HepG2 (cell line): ENCODE measurements around the gene ZNF84. TPM values are rescaled to one million over a fixed set of nuclear protein-coding genes. Genes with fewer than 3 reads are reported as not detected.
A peak's percentile ranks its signal among the peaks of the same experiment; 100 is the strongest.

ENCODE experiments used
- BRCA1 ChIP-seq: sonication (generic); formaldehyde crosslinking; IDR thresholded peaks from 2 replicates; pipeline ENCODE4 v1.4.0; 2020; ENCODE audit warnings: missing genetic modification reagents
- CBX5 ChIP-seq: sonication (generic); formaldehyde crosslinking; IDR thresholded peaks from 2 replicates; pipeline ENCODE4 v1.4.0; 2020; ENCODE audit warnings: missing genetic modification reagents, borderline replicate concordance
- EEA1 ChIP-seq: sonication (generic); formaldehyde crosslinking; IDR thresholded peaks from 2 replicates; pipeline ENCODE4 v1.5.1; 2020; ENCODE audit warnings: mild to moderate bottlenecking, missing genetic modification reagents, borderline replicate concordance
- ELF1 ChIP-seq: sonication (generic); formaldehyde crosslinking; IDR thresholded peaks from 2 replicates; pipeline ENCODE4 v1.4.0; 2020; ENCODE audit warnings: missing genetic modification reagents
- ETS1 ChIP-seq: sonication (generic); formaldehyde crosslinking; IDR thresholded peaks from 2 replicates; pipeline ENCODE4 v1.4.0; 2020; ENCODE audit warnings: missing genetic modification reagents
- FOXK2 ChIP-seq: fragments of 450-650 bp; IDR thresholded peaks from 2 replicates; pipeline ENCODE4 v1.6.1; 2016
- GZF1 ChIP-seq: sonication (generic); formaldehyde crosslinking; IDR thresholded peaks from 2 replicates; pipeline ENCODE4 v1.5.1; 2020; ENCODE audit warnings: mild to moderate bottlenecking, missing genetic modification reagents
- LBX2 ChIP-seq: sonication (generic); formaldehyde crosslinking; IDR thresholded peaks from 2 replicates; pipeline ENCODE4 v1.5.0; 2020; ENCODE audit warnings: missing genetic modification reagents, mild to moderate bottlenecking, borderline replicate concordance
- MTF1 ChIP-seq: sonication (generic); formaldehyde crosslinking; IDR thresholded peaks from 2 replicates; pipeline ENCODE4 v1.5.0; 2020; ENCODE audit warnings: missing genetic modification reagents
- MXI1 ChIP-seq: IDR thresholded peaks from 3 replicates; pipeline ENCODE4 v1.6.1; 2012; ENCODE audit warnings: low read depth, low read length, inconsistent platforms, borderline replicate concordance
- MYNN ChIP-seq: sonication (generic); formaldehyde crosslinking; IDR thresholded peaks from 2 replicates; pipeline ENCODE4 v1.4.0; 2020; ENCODE audit warnings: mild to moderate bottlenecking, low read depth, missing genetic modification reagents
- NFKBIZ ChIP-seq: IDR thresholded peaks from 2 replicates; pipeline ENCODE4 v1.6.1; 2018; ENCODE audit warnings: missing genetic modification reagents, missing compliant biosample characterization
- RFX3 ChIP-seq: IDR thresholded peaks from 2 replicates; pipeline ENCODE4 v1.6.1; 2016; ENCODE audit warnings: missing biosample characterization, missing genetic modification reagents
- SMARCC2 ChIP-seq: fragments of 450-650 bp; IDR thresholded peaks from 2 replicates; pipeline ENCODE4 v1.6.1; 2017; ENCODE audit warnings: antibody characterized with exemption, mild to moderate bottlenecking
- SMC3 ChIP-seq: IDR thresholded peaks from 2 replicates; pipeline ENCODE4 v1.6.1; 2011; ENCODE audit warnings: low read length, improper control_type of control experiment
- SNRNP70 ChIP-seq: fragments of 200-400 bp; formaldehyde crosslinking; IDR thresholded peaks from 2 replicates; pipeline ENCODE4 v1.6.1; 2017; ENCODE audit warnings: mild to moderate bottlenecking, low read depth, low read length, moderate library complexity
- SRSF9 ChIP-seq: fragments of 200-400 bp; formaldehyde crosslinking; IDR thresholded peaks from 2 replicates; pipeline ENCODE4 v1.6.1; 2018; ENCODE audit warnings: borderline replicate concordance, mild to moderate bottlenecking, low read depth, low read length; ENCODE audit not compliant: insufficient read depth, poor library complexity, severe bottlenecking
- TCF7 ChIP-seq: sonication (generic); IDR thresholded peaks from 2 replicates; pipeline ENCODE4 v1.6.1; 2016; ENCODE audit warnings: antibody characterized with exemption, low read depth
- XRCC5 ChIP-seq: fragments of 200-400 bp; formaldehyde crosslinking; optimal IDR thresholded peaks from 2 replicates; pipeline ENCODE3; 2017; ENCODE audit warnings: mild to moderate bottlenecking, low read length
- ZMYM3 ChIP-seq: sonication (generic); formaldehyde crosslinking; IDR thresholded peaks from 2 replicates; pipeline ENCODE4 v1.5.1; 2020; ENCODE audit warnings: mild to moderate bottlenecking, missing genetic modification reagents
- ZNF180 ChIP-seq: sonication (generic); formaldehyde crosslinking; IDR thresholded peaks from 2 replicates; pipeline ENCODE4 v1.4.0; 2020; ENCODE audit warnings: low read depth, missing genetic modification reagents, borderline replicate concordance
- ZNF501 ChIP-seq: sonication (generic); formaldehyde crosslinking; IDR thresholded peaks from 2 replicates; pipeline ENCODE4 v1.5.1; 2020; ENCODE audit warnings: mild to moderate bottlenecking, moderate library complexity, missing genetic modification reagents
- ZNF547 ChIP-seq: sonication (generic); formaldehyde crosslinking; IDR thresholded peaks from 2 replicates; pipeline ENCODE4 v1.5.1; 2020; ENCODE audit warnings: mild to moderate bottlenecking, missing genetic modification reagents
- ZNF598 ChIP-seq: sonication (generic); formaldehyde crosslinking; IDR thresholded peaks from 2 replicates; pipeline ENCODE4 v1.5.1; 2020; ENCODE audit warnings: mild to moderate bottlenecking, missing genetic modification reagents, borderline replicate concordance
- polyA plus RNA-seq, 8 experiments: library from polyadenylated mRNA; depleted of rRNA in 3 of 8; stranded (reverse) in 7 of 8; unstranded in 1 of 8; fragments of >200 nt; fragmentation: Illumina TruSeq in 4 of 8; extraction: Trizol in 4 of 8; gene quantifications; 2 replicates each; pipeline versions ENCODE4 v1.2.1 to v1.2.3, GENCODE V29; 2011 to 2016; ENCODE audit warnings: low read depth in 4 of 8, missing spikeins in 1 of 8, mixed read lengths in 1 of 8; ENCODE audit not compliant: insufficient read depth in 1 of 8
- total RNA-seq, 5 experiments: library from RNA; depleted of rRNA; stranded (reverse); fragments of >200 nt; fragmentation: Illumina TruSeq; extraction: Trizol; gene quantifications; 2 replicates each; pipeline ENCODE4 v1.2.3, GENCODE V29; 2016; ENCODE audit warnings: low read depth in 1 of 5
- TF ChIP-seq, protein P1 (sequence below), 2 experiments: sonication (generic) in 1 of 2; formaldehyde crosslinking in 1 of 2; IDR thresholded peaks; 2 replicates each; pipeline versions ENCODE4 v1.4.0 to v1.6.1; 2018 to 2020; ENCODE audit warnings: missing genetic modification reagents in 2 of 2, borderline replicate concordance in 1 of 2, low read depth in 1 of 2, mild to moderate bottlenecking in 1 of 2, missing biosample characterization in 1 of 2
- TF ChIP-seq, protein P2 (sequence below): sonication (generic); formaldehyde crosslinking; IDR thresholded peaks from 2 replicates; pipeline ENCODE4 v1.5.1; 2020; ENCODE audit warnings: missing genetic modification reagents, mild to moderate bottlenecking, borderline replicate concordance

Gene ZNF84
- total and polyA plus RNA-seq, 2 of the 13 experiments (the other 11 are each of a cell fraction or from before 2014, with no cell fraction given), result 15.5 to 21.8 TPM

GRCh38 chr12:133037207-133038005, at the start of gene ZNF84 (continued):
- TF ChIP-seq, protein P1, sequence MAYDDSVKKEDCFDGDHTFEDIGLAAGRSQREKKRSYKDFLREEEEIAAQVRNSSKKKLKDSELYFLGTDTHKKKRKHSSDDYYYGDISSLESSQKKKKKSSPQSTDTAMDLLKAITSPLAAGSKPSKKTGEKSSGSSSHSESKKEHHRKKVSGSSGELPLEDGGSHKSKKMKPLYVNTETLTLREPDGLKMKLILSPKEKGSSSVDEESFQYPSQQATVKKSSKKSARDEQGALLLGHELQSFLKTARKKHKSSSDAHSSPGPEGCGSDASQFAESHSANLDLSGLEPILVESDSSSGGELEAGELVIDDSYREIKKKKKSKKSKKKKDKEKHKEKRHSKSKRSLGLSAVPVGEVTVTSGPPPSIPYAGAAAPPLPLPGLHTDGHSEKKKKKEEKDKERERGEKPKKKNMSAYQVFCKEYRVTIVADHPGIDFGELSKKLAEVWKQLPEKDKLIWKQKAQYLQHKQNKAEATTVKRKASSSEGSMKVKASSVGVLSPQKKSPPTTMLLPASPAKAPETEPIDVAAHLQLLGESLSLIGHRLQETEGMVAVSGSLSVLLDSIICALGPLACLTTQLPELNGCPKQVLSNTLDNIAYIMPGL (CRISPR knock-in tag; IDR thresholded peaks at IDR 0.05; ENCODE audit: borderline replicate concordance in 1 of 2, low read depth in 1 of 2), result peak; percentile 49 to 69; a peak in 3 of 4 replicates
- TF ChIP-seq SRSF9 (no peak), ZNF180 (no peak), MTF1 (no peak; the same call in 1 of the 2 replicates), RFX3 (CRISPR knock-in tag) (peak; percentile 97), ZNF598 (CRISPR knock-in tag) (peak; percentile 21; the same call in 1 of the 2 replicates), ZMYM3 (CRISPR knock-in tag) (no peak), GZF1 (CRISPR knock-in tag) (no peak; the same call in 1 of the 2 replicates), SNRNP70 (no peak), MYNN (CRISPR knock-in tag) (no peak), ZNF547 (CRISPR knock-in tag) (peak; percentile 81), TCF7 (no peak), SMARCC2 (no peak), FOXK2 (no peak), XRCC5 (peak; percentile 40), ETS1 (CRISPR knock-in tag) (no peak; the same call in 1 of the 2 replicates), LBX2 (peak; percentile 44; the same call in 1 of the 2 replicates), EEA1 (peak; percentile 93; the same call in 1 of the 2 replicates), SMC3 (no peak), NFKBIZ (peak; percentile 33; the same call in 1 of the 2 replicates), ELF1 (CRISPR knock-in tag) (peak; percentile 89), MXI1 (peak; percentile 69; the same call in 1 of the 3 replicates), BRCA1 (CRISPR knock-in tag) (no peak), CBX5 (CRISPR knock-in tag) (0 out of 2 replicates have a peak, but pooled peaks have one; percentile 63), ZNF501 (CRISPR knock-in tag) (peak; percentile 84; the same call in 1 of the 2 replicates)
- TF ChIP-seq, protein P2, sequence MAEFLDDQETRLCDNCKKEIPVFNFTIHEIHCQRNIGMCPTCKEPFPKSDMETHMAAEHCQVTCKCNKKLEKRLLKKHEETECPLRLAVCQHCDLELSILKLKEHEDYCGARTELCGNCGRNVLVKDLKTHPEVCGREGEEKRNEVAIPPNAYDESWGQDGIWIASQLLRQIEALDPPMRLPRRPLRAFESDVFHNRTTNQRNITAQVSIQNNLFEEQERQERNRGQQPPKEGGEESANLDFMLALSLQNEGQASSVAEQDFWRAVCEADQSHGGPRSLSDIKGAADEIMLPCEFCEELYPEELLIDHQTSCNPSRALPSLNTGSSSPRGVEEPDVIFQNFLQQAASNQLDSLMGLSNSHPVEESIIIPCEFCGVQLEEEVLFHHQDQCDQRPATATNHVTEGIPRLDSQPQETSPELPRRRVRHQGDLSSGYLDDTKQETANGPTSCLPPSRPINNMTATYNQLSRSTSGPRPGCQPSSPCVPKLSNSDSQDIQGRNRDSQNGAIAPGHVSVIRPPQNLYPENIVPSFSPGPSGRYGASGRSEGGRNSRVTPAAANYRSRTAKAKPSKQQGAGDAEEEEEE, result no peak
